Activated CD8-positive, alpha-beta T cell treated with anti-CD3 and anti-CD28 coated beads for 36 hours (primary cell): ENCODE measurements around the gene SETD3. TPM values are rescaled to one million over a fixed set of nuclear protein-coding genes. Genes with fewer than 3 reads are reported as not detected.

Experiments
- ATAC-seq: fragments of 200-7000 bp; cut with Tn5 transposase; one replicate; pipeline ENCODE4 v1.10.0; 2021; ENCODE audit warnings: mild to moderate bottlenecking, moderate library complexity
- CTCF ChIA-PET: fragments of 350-600 bp; sonication (Branson Sonifier 250); formaldehyde crosslinking; loops from one replicate; lab custom pipeline; 2021; ENCODE audit warnings: antibody characterized with exemption; lab: Charles Lee
- POLR2A ChIA-PET: fragments of 350-600 bp; sonication (Branson Sonifier 250); formaldehyde crosslinking; loops from one replicate; lab custom pipeline; 2021; ENCODE audit warnings: antibody characterized with exemption; lab: Charles Lee
- DNase-seq: peaks from one replicate; pipeline ENCODE4 v3.0.0-alpha.2; 2020
- H3K27ac Mint-ChIP-seq: one replicate; pipeline ENCODE4 v1.8.0; 2021; ENCODE audit warnings: mild to moderate bottlenecking, mixed read lengths
- H3K27me3 Mint-ChIP-seq: one replicate; pipeline ENCODE4 v1.8.0; 2021; ENCODE audit warnings: mixed read lengths
- H3K36me3 Mint-ChIP-seq: one replicate; pipeline ENCODE4 v1.8.0; 2021; ENCODE audit warnings: low read depth, mixed read lengths
- H3K4me1 Mint-ChIP-seq: one replicate; pipeline ENCODE4 v1.8.0; 2021; ENCODE audit warnings: low read depth, mixed read lengths
- H3K4me3 Mint-ChIP-seq: one replicate; pipeline ENCODE4 v1.8.0; 2021; ENCODE audit warnings: mild to moderate bottlenecking, moderate library complexity, mixed read lengths
- H3K9me3 Mint-ChIP-seq: one replicate; pipeline ENCODE4 v1.8.0; 2021; ENCODE audit warnings: mixed read lengths
- CTCF ChIP-seq: fragments of 200-600 bp; IDR thresholded peaks from one replicate; pipeline ENCODE4 v1.8.0; 2022; ENCODE audit warnings: antibody characterized with exemption, mild to moderate bottlenecking
- intact Hi-C: fragments of 100-400 bp; cut with micrococcal nuclease; formaldehyde crosslinking; loops from one replicate; pipeline ENCODE4 v1.10.0; 2022
- total RNA-seq, 2 experiments: library from RNA; stranded (reverse); gene quantifications; one replicate each; pipeline ENCODE4 v1.2.3, GENCODE V29; 2021

Gene SETD3
- total RNA-seq, 2 experiments from 2014 or later = 49.9 to 50.7 TPM

GRCh38 chr14:99394602-99395156 lies 86.0 kb downstream of the SETD3 start:
- TF ChIP-seq CTCF = no peak
- ChIA-PET CTCF (interaction anchor here (0.9 to 4.8 kb wide), 4 partner anchors 13 to 21 kb away, joined by 3 to 30 read pairs (median 4); no protein-coding TSS in a partner anchor), POLR2A (interaction anchor here (1.1 to 1.6 kb wide), 2 partner anchors 14 to 18 kb away, joined by 3 to 5 read pairs; no protein-coding TSS in a partner anchor)
- Mint-ChIP-seq H3K4me1 (peaks cover 8% of the 10 kb centered on the region), H3K9me3 (no peaks in the 10 kb centered on the region), H3K27ac (no peak overlapping the region), H3K27me3 (no peaks in the 10 kb centered on the region), H3K36me3 (peaks cover 16% of the 10 kb centered on the region), H3K4me3 (no peak overlapping the region)
- intact Hi-C loops = no loop called here
- ATAC-seq = no peak
- no peak for DNase-seq

- Mint-ChIP-seq H3K4me1 (peaks cover 11% of the 10 kb centered on the region), H3K9me3 (no peaks in the 10 kb centered on the region), H3K27ac (no peak overlapping the region), H3K36me3 (peaks cover 4% of the 10 kb centered on the region), H3K4me3 (no peak overlapping the region), H3K27me3 (no peaks in the 10 kb centered on the region)
- ATAC-seq (peak; percentile 60), DNase-seq (peak; percentile 46)
- TF ChIP-seq CTCF = peak; percentile 75
- intact Hi-C loops = no loop called here
- ChIA-PET POLR2A (interaction anchor here (1.6 kb wide), 1 partner anchor 19 kb away, joined by 5 read pairs; no protein-coding TSS in a partner anchor), CTCF (interaction anchor here (0.8 to 7.4 kb wide), 29 partner anchors 8 to 1519 kb away, joined by 3 to 145 read pairs (median 5); no protein-coding TSS in a partner anchor)
Measured at GRCh38 chr14:99393059-99393655, 87.5 kb downstream of the SETD3 start.

- CTCF ChIA-PET = interaction anchor here (0.9 to 7.4 kb wide), 5 partner anchors 12 to 72 kb away, joined by 4 to 145 read pairs (median 8); no protein-coding TSS in a partner anchor
- Mint-ChIP-seq H3K4me1 (peaks cover 18% of the 10 kb centered on the region), H3K4me3 (no peak overlapping the region), H3K27ac (no peak overlapping the region), H3K27me3 (peaks cover 1% of the 10 kb centered on the region), H3K9me3 (no peaks in the 10 kb centered on the region), H3K36me3 (no peaks in the 10 kb centered on the region)
- ATAC-seq (no peak), DNase-seq (no peak)
- POLR2A ChIA-PET = interaction anchor here (1.2 kb wide), 1 partner anchor 10 kb away, joined by 3 read pairs; no protein-coding TSS in a partner anchor
- no peak for TF ChIP-seq CTCF
- intact Hi-C loops = no loop called here
Measured at GRCh38 chr14:99391671-99392070, 89.0 kb downstream of the SETD3 start.

- Mint-ChIP-seq H3K27ac (no peak overlapping the region), H3K4me3 (no peak overlapping the region), H3K9me3 (no peaks in the 10 kb centered on the region), H3K27me3 (peaks cover 8% of the 10 kb centered on the region), H3K36me3 (no peaks in the 10 kb centered on the region), H3K4me1 (peaks cover 10% of the 10 kb centered on the region)
- intact Hi-C loops = no loop called here
- DNase-seq = peak; percentile 39
- POLR2A ChIA-PET = interaction anchor here (0.7 kb wide), 1 partner anchor 8 kb away, joined by 3 read pairs; no protein-coding TSS in a partner anchor
- TF ChIP-seq CTCF = peak; percentile 66
- ATAC-seq = peak; percentile 64
- CTCF ChIA-PET = interaction anchor here (0.6 to 7.4 kb wide), 16 partner anchors 9 to 103 kb away, joined by 3 to 145 read pairs (median 4); no protein-coding TSS in a partner anchor
Measured at GRCh38 chr14:99389174-99389826, 91.4 kb downstream of the SETD3 start.
